T47D (cell line): ENCODE data around the gene ADCY4.

Experiments
- DNase-seq, 2 experiments: peaks; one replicate each; pipeline versions ENCODE4 v3.0.0 to v3.0.0-alpha.2; 2011 to 2012; ENCODE audit warnings: low read depth in 1 of 2, low spot score in 1 of 2
- JUND ChIP-seq: IDR thresholded peaks from 2 replicates; pipeline ENCODE4 v1.6.1; 2012; ENCODE audit warnings: low read depth
- in situ Hi-C: cut with HindIII; loops from 2 replicates; pipeline ENCODE4 v1.10.0; 2016; ENCODE audit warnings: low sequenced_read_pairs, low pct_unique_long_range_greater_than_20kb

The ADCY4 gene

GRCh38 chr14:24277606-24278321 is 57.1 kb downstream of the ADCY4 start:
- TF ChIP-seq JUND: no peak
- DNase-seq: no peak
- in situ Hi-C loops: no loop called here

- in situ Hi-C loops: no loop called here
- TF ChIP-seq JUND: no peak
- DNase-seq: no peak
These were observed 57.8 kb downstream of the ADCY4 start for GRCh38 chr14:24277071-24277470.

DNA sequence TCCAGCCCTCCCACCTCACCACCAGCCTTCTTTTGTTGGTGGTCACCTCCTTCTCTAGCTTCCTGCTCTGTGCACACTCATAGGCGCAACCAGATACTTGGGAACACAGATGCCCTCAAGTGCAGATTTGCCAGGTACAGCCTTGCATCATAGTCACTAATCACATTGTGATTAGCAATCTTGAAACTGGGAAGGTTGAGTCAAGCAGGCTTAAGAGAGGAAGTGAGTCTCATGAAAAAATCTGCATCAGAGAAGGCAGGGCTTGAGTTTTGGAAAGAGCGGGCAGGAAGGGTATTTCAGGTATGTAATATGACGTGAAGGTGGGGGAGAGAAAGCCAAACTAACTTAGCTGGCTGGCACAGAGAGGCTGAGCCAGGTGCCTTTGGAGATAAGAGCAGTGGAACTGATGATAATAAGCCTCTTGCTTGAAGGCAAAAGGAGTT is 60.7 kb downstream of the ADCY4 start:
- TF ChIP-seq JUND: no peak
- no peak for DNase-seq
- in situ Hi-C loops: no loop called here

GRCh38 chr14:24273422-24273998 is 61.4 kb downstream of the ADCY4 start:
- peak in 1 of 2 experiments; percentile 10 for DNase-seq
- no peak for TF ChIP-seq JUND
- in situ Hi-C loops: no loop called here

DNA sequence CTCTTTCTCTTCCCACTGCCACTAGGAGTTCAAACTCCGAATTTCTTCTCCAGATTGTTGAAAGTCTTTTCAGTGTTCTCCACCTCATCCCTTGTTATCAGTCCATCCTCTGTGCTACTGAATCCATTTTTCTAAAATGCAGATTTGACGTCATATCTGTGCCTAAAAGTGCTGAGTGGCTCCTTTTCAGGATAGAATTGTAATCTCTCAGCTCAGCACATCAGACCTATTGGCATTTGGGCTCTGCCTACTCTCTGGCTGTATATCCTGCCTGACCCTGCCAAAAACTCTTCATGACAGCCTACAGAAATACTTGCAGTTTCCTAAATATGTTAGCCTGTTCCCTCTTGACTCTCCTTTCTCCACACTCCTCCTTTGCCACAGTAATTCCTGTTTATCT is 62.4 kb downstream of the ADCY4 start:
- in situ Hi-C loops: no loop called here
- no peak for DNase-seq
- no peak for TF ChIP-seq JUND

- DNase-seq: no peak
- in situ Hi-C loops: no loop called here
- no peak for TF ChIP-seq JUND
These were observed 63.0 kb downstream of the ADCY4 start for GRCh38 chr14:24271834-24272263.

GRCh38 chr14:24271134-24271833 is 63.6 kb downstream of the ADCY4 start, which contains the start of gene RABGGTA:
Gene RABGGTA, minus strand, starts transcription at chr14:24271597. Its CDS starts 482 bp downstream, at chr14:24271115.
- DNase-seq: peak; percentile 86 to 92
- TF ChIP-seq JUND: no peak
- in situ Hi-C loops: no loop called here

- in situ Hi-C loops: no loop called here
- DNase-seq: no peak
- TF ChIP-seq JUND: no peak
These were observed 64.2 kb downstream of the ADCY4 start for GRCh38 chr14:24270537-24271133.

GRCh38 chr14:24269910-24270536 is 64.8 kb downstream of the ADCY4 start:
- no peak for TF ChIP-seq JUND
- no peak for DNase-seq
- in situ Hi-C loops: no loop called here

GRCh38 chr14:24269368-24269767 is 65.5 kb downstream of the ADCY4 start:
- in situ Hi-C loops: no loop called here
- TF ChIP-seq JUND: no peak
- no peak for DNase-seq
